Transverse colon (tissue), 4 donors: ENCODE results near the gene ZBTB16.

Experiments used
- CTCF ChIP-seq, 5 experiments: fragments of 200-600 bp in 3 of 5; fragments of 450-650 bp in 2 of 5; sonication (generic) in 3 of 5; IDR thresholded peaks; 1 replicate in 2 of 5; 2 replicates in 3 of 5; pipeline ENCODE4 v1.5.1; 2016 to 2017; ENCODE audit warnings: antibody characterized with exemption in 5 of 5, inconsistent platforms in 3 of 5, mild to moderate bottlenecking in 2 of 5, moderate library complexity in 1 of 5
- EP300 ChIP-seq: sonication (generic); formaldehyde crosslinking; IDR thresholded peaks from one replicate; pipeline ENCODE4 v1.6.1; 2017; ENCODE audit warnings: antibody characterized with exemption, low read depth
- POLR2A ChIP-seq: fragments of 450-650 bp; IDR thresholded peaks from one replicate; pipeline ENCODE4 v1.6.1; 2016; ENCODE audit warnings: antibody characterized with exemption, mild to moderate bottlenecking, moderate library complexity
- POLR2AphosphoS5 ChIP-seq, 3 donors: sonication (generic); formaldehyde crosslinking; IDR thresholded peaks; one replicate each; pipeline ENCODE4 v1.6.1; 2016; ENCODE audit warnings: antibody characterized with exemption in 3 of 3

- TF ChIP-seq CTCF (IDR thresholded peaks at IDR 0.05) (no peak), POLR2AphosphoS5 (IDR thresholded peaks at IDR 0.05) (peak in 1 of 3 donors; percentile 3), POLR2A (no peak), EP300 (no peak)
Observed at GRCh38 chr11:114216796-114217180, 157.3 kb downstream of the ZBTB16 start.
